GM18870 (cell line): ENCODE data around the gene DLX1.
"Not testable (repeated sequence)": the region's sequence is repeated elsewhere in the genome, so short reads cannot be mapped to it uniquely, and the experiment has no call there.

Experiments used
- ATAC-seq: cut with Tn5 transposase; IDR thresholded peaks from one replicate; pipeline ENCODE4 v1.9.1; 2021; ENCODE audit warnings: moderate library complexity; ENCODE audit not compliant: unreplicated experiment

DLX1 gene

DNA sequence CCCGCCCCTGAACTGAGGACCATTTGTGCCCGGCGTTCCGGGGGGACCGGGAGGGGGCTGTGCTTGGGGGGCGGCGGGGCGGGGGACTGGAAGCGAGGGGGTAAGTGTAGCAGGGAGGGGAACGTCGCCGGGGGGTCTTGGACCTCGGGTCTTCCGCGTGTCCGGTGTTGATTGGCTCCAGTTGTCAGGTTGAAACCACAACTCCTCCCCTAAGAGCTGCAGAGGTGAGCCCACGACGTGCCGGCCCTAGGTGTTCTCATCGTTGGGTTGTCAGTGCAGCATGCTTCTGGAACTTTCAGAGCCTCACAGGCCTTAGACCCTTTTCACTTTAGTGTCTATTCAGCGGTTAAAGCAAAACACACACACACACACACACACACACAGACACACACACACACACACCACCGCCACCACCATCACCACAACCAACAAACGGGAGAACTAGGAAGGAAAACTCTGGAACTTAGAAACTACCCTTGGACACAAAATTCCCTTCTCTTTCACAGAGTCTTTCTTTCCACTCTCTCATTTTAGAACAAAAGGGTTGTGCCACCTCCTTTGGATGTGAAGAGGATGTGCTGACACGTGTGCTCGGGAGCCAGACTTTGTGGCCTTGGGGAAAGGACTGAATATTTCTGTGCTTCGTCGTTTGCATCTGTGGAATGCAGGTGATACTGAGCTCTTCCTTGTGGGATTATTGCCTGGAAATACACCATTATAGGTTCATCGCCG lies 24.1 kb downstream of the DLX1 start:
- no peak for ATAC-seq

GRCh38 chr2:172109988-172110811 lies 24.9 kb downstream of the DLX1 start:
- ATAC-seq = no peak

DNA sequence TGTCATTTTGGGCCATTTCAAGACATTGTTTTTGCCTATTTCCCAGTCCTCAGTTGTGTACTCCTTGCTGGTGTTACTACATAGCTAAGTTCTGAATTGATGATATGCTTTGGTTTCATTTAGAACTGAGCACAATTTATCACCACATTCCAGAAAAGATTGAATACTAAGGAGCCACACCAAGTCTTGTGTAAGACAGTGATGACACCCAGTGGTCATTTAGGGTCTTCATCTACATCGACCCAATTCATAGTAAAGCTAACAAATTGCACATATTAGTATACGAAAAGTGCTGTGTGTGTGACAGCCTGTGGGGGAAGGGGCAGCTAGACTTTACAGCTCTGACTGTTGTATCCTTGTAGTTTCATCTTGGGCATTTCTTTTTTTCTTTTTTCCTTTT lies 28.3 kb downstream of the DLX1 start:
- no peak for ATAC-seq

DNA sequence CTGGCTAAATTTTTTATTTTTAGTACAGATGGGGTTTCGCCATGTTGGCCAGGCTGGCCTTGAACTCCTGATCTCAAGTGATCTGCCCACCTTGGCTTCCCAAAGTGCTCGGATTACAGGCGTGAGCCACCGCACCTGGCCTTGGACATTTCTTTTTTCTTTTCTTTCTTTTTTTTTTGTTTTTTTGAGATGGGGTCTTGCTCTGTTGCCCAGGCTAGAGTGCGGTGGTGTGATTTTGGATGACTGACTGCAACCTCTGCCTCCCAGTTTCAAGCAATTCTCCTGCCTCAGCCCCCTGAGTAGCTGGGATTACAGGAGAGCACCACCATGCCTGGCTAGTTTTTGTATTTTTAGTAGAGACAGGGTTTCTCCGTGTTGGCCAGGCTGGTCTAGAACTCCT lies 28.9 kb downstream of the DLX1 start:
- ATAC-seq = not testable (repeated sequence)

DNA sequence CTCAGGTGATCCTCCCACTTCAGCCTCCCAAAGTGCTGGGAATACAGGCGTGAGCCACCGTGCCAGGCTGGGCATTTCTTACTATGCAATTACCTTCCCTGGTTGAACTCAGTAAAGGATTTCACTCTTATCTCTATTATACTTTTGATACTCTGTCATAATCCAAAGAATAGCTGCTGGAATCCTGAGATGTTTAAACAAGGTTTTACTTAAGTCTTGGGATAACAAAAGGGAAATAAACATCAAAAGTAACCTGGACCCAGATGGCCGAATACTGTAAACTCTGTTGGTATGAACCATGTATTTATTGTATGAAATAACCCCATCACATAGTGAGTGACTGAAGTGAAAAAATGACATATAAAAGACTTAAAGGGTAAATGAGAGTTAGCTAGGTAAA lies 29.3 kb downstream of the DLX1 start:
- no peak for ATAC-seq

DNA sequence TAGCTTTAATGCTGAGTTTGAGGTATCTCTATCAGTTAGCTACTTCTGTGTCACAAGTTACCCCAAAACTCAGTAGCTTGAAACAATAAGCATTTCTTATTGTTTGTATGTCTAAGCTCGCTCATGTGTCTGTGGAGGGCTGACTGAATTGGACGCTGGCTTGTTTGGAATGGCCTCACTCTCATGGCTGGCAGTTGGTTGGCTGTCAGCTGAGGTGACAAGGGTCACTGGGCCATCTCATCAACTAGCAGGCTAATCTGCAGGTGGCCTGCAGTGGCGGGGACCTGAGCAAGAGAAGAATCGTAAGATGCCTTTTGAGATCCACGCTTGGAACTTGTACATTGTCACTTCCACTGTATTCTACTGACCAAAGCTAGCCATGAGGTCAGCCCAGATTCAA lies 30.8 kb downstream of the DLX1 start:
- ATAC-seq = no peak

- ATAC-seq = no peak
Measured at GRCh38 chr2:172119089-172119488, 33.8 kb downstream of the DLX1 start.

- no peak for ATAC-seq
Measured at GRCh38 chr2:172120118-172120517, 34.8 kb downstream of the DLX1 start.

GRCh38 chr2:172128484-172128883 lies 43.2 kb downstream of the DLX1 start:
- ATAC-seq = no peak

DNA sequence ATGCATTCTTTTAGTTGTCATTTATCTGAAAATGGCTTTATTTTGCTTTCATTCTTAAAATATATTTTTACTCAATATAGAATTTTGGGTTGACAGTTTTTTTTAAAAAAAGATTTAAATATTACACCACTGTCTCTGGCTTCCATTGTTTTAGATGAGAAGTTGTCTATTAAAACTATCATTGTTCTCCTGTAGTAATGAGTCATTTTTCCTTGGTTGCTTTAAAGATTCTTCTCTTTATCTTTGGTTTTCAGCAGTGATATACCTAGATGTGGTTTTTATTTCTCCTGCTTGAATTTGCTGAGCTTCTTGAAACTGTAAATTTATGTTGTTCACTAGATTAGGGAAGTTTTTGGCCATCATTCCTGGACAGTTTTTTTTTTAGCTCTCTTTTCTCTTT lies 44.1 kb downstream of the DLX1 start:
- ATAC-seq = no peak

- ATAC-seq = no peak
Measured at GRCh38 chr2:172131713-172132555, 46.6 kb downstream of the DLX1 start.

DNA sequence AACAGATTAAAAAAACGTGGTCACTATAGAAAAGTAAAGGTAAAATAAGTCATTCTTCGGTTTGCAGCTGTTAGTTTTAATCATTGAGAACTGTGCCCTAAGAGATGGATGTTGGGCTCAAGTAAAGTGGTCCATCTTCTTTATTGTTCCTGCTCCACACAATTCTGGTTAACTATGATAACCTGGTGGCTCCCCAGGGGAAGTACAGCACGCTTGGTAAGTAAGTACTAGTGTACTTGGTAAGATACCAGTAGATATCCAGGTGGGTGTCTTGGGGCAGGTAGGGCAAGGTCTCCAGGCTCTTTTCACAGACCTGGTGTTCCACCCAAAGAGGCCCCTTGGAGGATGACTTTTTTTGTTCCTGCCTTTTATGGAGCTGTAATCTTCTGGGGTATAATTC lies 49.0 kb downstream of the DLX1 start:
- no peak for ATAC-seq

- ATAC-seq = no peak
Measured at GRCh38 chr2:172135446-172135845, 50.1 kb downstream of the DLX1 start.

DNA sequence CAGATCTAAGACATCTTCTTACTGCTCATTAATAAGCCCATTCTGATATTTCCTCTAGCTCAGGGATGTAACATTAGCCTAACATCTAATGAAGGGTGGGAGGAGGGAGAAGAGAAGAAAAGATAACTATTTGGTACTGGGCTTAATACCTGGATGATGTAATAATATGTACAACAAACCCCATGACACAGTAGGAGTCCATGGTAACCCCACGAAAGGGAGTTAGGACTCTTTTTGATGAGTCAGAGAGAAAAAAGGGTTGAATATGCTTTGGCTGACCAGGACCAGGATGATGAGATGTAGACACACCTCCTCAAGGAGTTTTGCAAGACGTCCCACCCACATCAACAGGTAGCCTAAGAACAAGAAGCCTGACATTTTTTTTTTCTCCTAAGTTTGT lies 51.8 kb downstream of the DLX1 start:
- ATAC-seq = no peak

GRCh38 chr2:172137943-172138342 lies 52.6 kb downstream of the DLX1 start:
- ATAC-seq = no peak

GRCh38 chr2:172138727-172139126 lies 53.4 kb downstream of the DLX1 start:
- ATAC-seq = not testable (repeated sequence)
